PC-3 (cell line): ENCODE measurements around the gene LOXL4. TPM values are rescaled to one million over a fixed set of nuclear protein-coding genes. Genes with fewer than 3 reads are reported as not detected.

ENCODE experiments used
- ATAC-seq: fragments of 200-7000 bp; cut with Tn5 transposase; 2 replicates; pipeline ENCODE4 v1.9.1; 2020; ENCODE audit warnings: mild to moderate bottlenecking, moderate library complexity
- BruUV-seq: library from RNA; stranded (reverse); fragments of 400-500 nt; replicated peaks from 2 replicates; lab custom pipeline; 2021; lab: Mats Ljungman, UMichigan
- CTCF ChIA-PET: fragments of 300-600 bp; sonication (Branson Sonifier 250); formaldehyde crosslinking; loops from one replicate; lab custom pipeline; 2022; ENCODE audit warnings: antibody characterized with exemption; lab: Charles Lee
- POLR2A ChIA-PET: fragments of 300-600 bp; sonication (Branson Sonifier 250); formaldehyde crosslinking; loops from one replicate; lab custom pipeline; 2022; ENCODE audit warnings: antibody characterized with exemption; ENCODE audit not compliant: unreplicated experiment; lab: Charles Lee
- DNase-seq: peaks from one replicate; pipeline ENCODE4 v3.0.0-alpha.2; 2015
- H2AFZ ChIP-seq: fragments of 300-600 bp; sonication (generic); 2 replicates; pipeline ENCODE4 v1.6.0; 2016; ENCODE audit warnings: antibody characterized with exemption, low read length
- H3F3A ChIP-seq: fragments of 300-600 bp; sonication (generic); one replicate; pipeline ENCODE4 v1.6.0; 2017; ENCODE audit warnings: antibody characterized with exemption, low read length, control low read depth, mild to moderate bottlenecking; ENCODE audit not compliant: unreplicated experiment
- H3K27ac ChIP-seq: fragments of 300-600 bp; sonication (generic); 2 replicates; pipeline ENCODE4 v1.5.1; 2016; ENCODE audit warnings: mild to moderate bottlenecking, low read length
- H3K27me3 ChIP-seq: fragments of 300-600 bp; sonication (generic); 2 replicates; pipeline ENCODE4 v1.6.1; 2016; ENCODE audit warnings: low read length, mixed read lengths
- H3K36me3 ChIP-seq: fragments of 300-600 bp; sonication (generic); 2 replicates; pipeline ENCODE4 v1.6.1; 2016; ENCODE audit warnings: low read depth, mixed run types, low read length, mixed read lengths
- H3K4me1 ChIP-seq: fragments of 300-600 bp; sonication (generic); 2 replicates; pipeline ENCODE4 v1.5.1; 2016; ENCODE audit warnings: low read length; ENCODE audit not compliant: insufficient read depth
- H3K4me2 ChIP-seq: fragments of 300-600 bp; sonication (generic); 2 replicates; pipeline ENCODE4 v1.6.0; 2016; ENCODE audit warnings: low read length
- H3K4me3 ChIP-seq: fragments of 300-600 bp; sonication (generic); 2 replicates; pipeline ENCODE4 v1.5.1; 2016; ENCODE audit warnings: mild to moderate bottlenecking, low read length, mixed read lengths
- H3K79me2 ChIP-seq: fragments of 300-600 bp; sonication (generic); 2 replicates; pipeline ENCODE4 v1.6.1; 2017; ENCODE audit warnings: low read length, mixed read lengths
- H3K9ac ChIP-seq: fragments of 300-600 bp; sonication (generic); 2 replicates; pipeline ENCODE4 v1.6.0; 2016; ENCODE audit warnings: mild to moderate bottlenecking, low read length
- H3K9me2 ChIP-seq: fragments of 300-600 bp; sonication (generic); replicated peaks from 2 replicates; pipeline ENCODE4 v1.6.1; 2016; ENCODE audit warnings: mixed run types, low read length, mixed read lengths
- H3K9me3 ChIP-seq: fragments of 300-600 bp; sonication (generic); 2 replicates; pipeline ENCODE4 v1.6.1; 2016; ENCODE audit warnings: low read length, mixed read lengths
- H4K20me1 ChIP-seq: fragments of 300-600 bp; sonication (generic); 2 replicates; pipeline ENCODE4 v1.6.1; 2016; ENCODE audit warnings: low read length, mixed read lengths
- CTCF ChIP-seq: fragments of 300-600 bp; sonication (generic); conservative IDR thresholded peaks from 2 replicates; pipeline ENCODE4 v1.5.1; 2017; ENCODE audit warnings: antibody characterized with exemption, low read depth, mild to moderate bottlenecking, low read length
- EZH2 ChIP-seq: fragments of 300-600 bp; sonication (generic); IDR thresholded peaks from one replicate; pipeline ENCODE4 v1.6.1; 2017; ENCODE audit warnings: antibody characterized with exemption, mild to moderate bottlenecking, low read length; ENCODE audit not compliant: unreplicated experiment
- EZH2phosphoT487 ChIP-seq: fragments of 300-600 bp; sonication (generic); IDR thresholded peaks from 2 replicates; pipeline ENCODE4 v1.6.1; 2018; ENCODE audit warnings: mild to moderate bottlenecking, antibody characterized with exemption, low read length, borderline replicate concordance
- intact Hi-C: fragments of 100-400 bp; cut with micrococcal nuclease; formaldehyde crosslinking; loops from 2 replicates; pipeline ENCODE4 v1.9.0; 2023
- total RNA-seq: library from RNA; depleted of rRNA; stranded (reverse); fragments of >200 nt; gene quantifications from 2 replicates; pipeline ENCODE4 v1.2.3, GENCODE V29; 2014

LOXL4 gene
- total RNA-seq, 1 experiment from 2014 or later, result 8.2 TPM

- Histone ChIP-seq H3K79me2 (peaks cover 17% of the 10 kb centered on the region; the same call in 1 of the 2 replicates), H3K27ac (no peak overlapping the region), H3K27me3 (no peaks in the 10 kb centered on the region), H3K9me3 (no peaks in the 10 kb centered on the region), H2AFZ (no peak overlapping the region), H3K4me2 (no peak overlapping the region), H3K9me2 (no peaks in the 10 kb centered on the region), H3K36me3 (no peaks in the 10 kb centered on the region), H3K9ac (no peak overlapping the region), H3F3A (no peaks in the 10 kb centered on the region), H3K4me1 (no peaks in the 10 kb centered on the region), H3K4me3 (no peak overlapping the region), H4K20me1 (no peaks in the 10 kb centered on the region)
- ChIA-PET CTCF (no interaction called here), POLR2A (no interaction called here)
- no peak for ATAC-seq
- DNase-seq, result no peak
- TF ChIP-seq CTCF (no peak), EZH2 (no peak), EZH2phosphoT487 (no peak)
- intact Hi-C loops, result no loop called here
- BruUV-seq, result no TSS peak
Measured at GRCh38 chr10:98217801-98218200, 50.2 kb downstream of the LOXL4 start.

GRCh38 chr10:98215373-98215772 lies 52.6 kb downstream of the LOXL4 start:
- H3K36me3 ChIP-seq, result no peaks in the 10 kb centered on the region
- H3K27me3 ChIP-seq, result no peaks in the 10 kb centered on the region
- H3K27ac ChIP-seq, result no peak overlapping the region
- H3K9ac ChIP-seq, result no peak overlapping the region
- intact Hi-C loops, result no loop called here
- no peak overlapping the region for H3K4me3 ChIP-seq
- no peaks in the 10 kb centered on the region for H3K9me2 ChIP-seq
- H2AFZ ChIP-seq, result no peak overlapping the region
- no peaks in the 10 kb centered on the region for H3K4me1 ChIP-seq
- ATAC-seq, result no peak
- CTCF ChIA-PET, result no interaction called here
- no peaks in the 10 kb centered on the region for H4K20me1 ChIP-seq
- TF ChIP-seq EZH2, result no peak
- TF ChIP-seq EZH2phosphoT487, result no peak
- no peak for TF ChIP-seq CTCF
- no peaks in the 10 kb centered on the region for H3K9me3 ChIP-seq
- BruUV-seq, result no TSS peak
- POLR2A ChIA-PET, result no interaction called here
- H3K79me2 ChIP-seq, result peaks cover 17% of the 10 kb centered on the region; the same call in 1 of the 2 replicates
- no peak for DNase-seq
- H3K4me2 ChIP-seq, result no peak overlapping the region
- H3F3A ChIP-seq, result no peaks in the 10 kb centered on the region

- Histone ChIP-seq H3K27me3 (no peaks in the 10 kb centered on the region), H3K9me2 (no peaks in the 10 kb centered on the region), H3F3A (no peaks in the 10 kb centered on the region), H3K9me3 (no peaks in the 10 kb centered on the region), H3K27ac (no peak overlapping the region), H3K36me3 (peaks cover under 1% of the 10 kb centered on the region; the same call in 1 of the 2 replicates), H4K20me1 (no peaks in the 10 kb centered on the region), H2AFZ (no peak overlapping the region), H3K4me2 (no peak overlapping the region), H3K9ac (no peak overlapping the region), H3K4me1 (no peaks in the 10 kb centered on the region), H3K4me3 (no peak overlapping the region), H3K79me2 (0 out of 2 replicates have a peak, but pooled peaks cover 4% of the 10 kb centered on the region)
- ChIA-PET CTCF (no interaction called here), POLR2A (no interaction called here)
- intact Hi-C loops, result no loop called here
- ATAC-seq, result no peak
- BruUV-seq, result no TSS peak
- no peak for DNase-seq
- no peak for TF ChIP-seq CTCF
- TF ChIP-seq EZH2phosphoT487, result no peak
- no peak for TF ChIP-seq EZH2
Measured at GRCh38 chr10:98213740-98214139, 54.3 kb downstream of the LOXL4 start.
